Activated naive CD4-positive, alpha-beta T cell (primary cell): ENCODE results near the gene TCF7L1.
"Not testable (repeated sequence)": the region's sequence is repeated elsewhere in the genome, so short reads cannot be mapped to it uniquely, and the experiment has no call there.

ENCODE experiments used
- DNase-seq, 4 experiments: peaks; one replicate each; lab custom pipeline; 2025; lab: John Stamatoyannopoulos, UW

Gene TCF7L1

GRCh38 chr2:85133751-85134254, 611 bp downstream of the TCF7L1 start:
- DNase-seq: no peak

- DNase-seq: no peak
Measured at GRCh38 chr2:85134255-85134895, 1.2 kb downstream of the TCF7L1 start.

GRCh38 chr2:85134896-85135659, 1.9 kb downstream of the TCF7L1 start:
- no peak for DNase-seq

- no peak for DNase-seq
Measured at GRCh38 chr2:85135660-85135914, 2.4 kb downstream of the TCF7L1 start.

- no peak for DNase-seq
Measured at GRCh38 chr2:85137156-85137555, 4.0 kb downstream of the TCF7L1 start.

GRCh38 chr2:85143463-85144082, 10.4 kb downstream of the TCF7L1 start:
- no peak for DNase-seq

GRCh38 chr2:85145116-85145820, 12.1 kb downstream of the TCF7L1 start:
- DNase-seq: no peak

GRCh38 chr2:85148190-85148589, 15.0 kb downstream of the TCF7L1 start:
- no peak for DNase-seq

- no peak for DNase-seq
Measured at GRCh38 chr2:85151026-85151425, 17.8 kb downstream of the TCF7L1 start.

- no peak for DNase-seq
Measured at GRCh38 chr2:85152895-85153294, 19.7 kb downstream of the TCF7L1 start.

GRCh38 chr2:85154048-85154753, 21.0 kb downstream of the TCF7L1 start:
- DNase-seq: no peak

GRCh38 chr2:85155082-85155481, 21.9 kb downstream of the TCF7L1 start:
- DNase-seq: not testable (repeated sequence)

GRCh38 chr2:85156153-85156552, 23.0 kb downstream of the TCF7L1 start:
- DNase-seq: no peak

GRCh38 chr2:85156619-85157018, 23.4 kb downstream of the TCF7L1 start:
- no peak for DNase-seq

- DNase-seq: no peak
Measured at GRCh38 chr2:85157345-85157744, 24.2 kb downstream of the TCF7L1 start.

- no peak for DNase-seq
Measured at GRCh38 chr2:85158559-85159273, 25.5 kb downstream of the TCF7L1 start.

GRCh38 chr2:85159589-85159988, 26.4 kb downstream of the TCF7L1 start:
- DNase-seq: no peak

GRCh38 chr2:85160966-85161960, 28.1 kb downstream of the TCF7L1 start:
- DNase-seq: no peak

GRCh38 chr2:85162746-85163301, 29.6 kb downstream of the TCF7L1 start:
- DNase-seq: no peak

GRCh38 chr2:85163675-85164074, 30.5 kb downstream of the TCF7L1 start:
- DNase-seq: no peak
